Activated CD8-positive, alpha-beta T cell treated with anti-CD3 and anti-CD28 coated beads for 36 hours (primary cell): Measurements from ENCODE around the gene UBE2G2. TPM values are rescaled to one million over a fixed set of nuclear protein-coding genes. Genes with fewer than 3 reads are reported as not detected.
A peak's percentile ranks its signal among the peaks of the same experiment; 100 is the strongest.

Experiments used
- ATAC-seq: fragments of 200-7000 bp; cut with Tn5 transposase; one replicate; pipeline ENCODE4 v1.10.0; 2021; ENCODE audit warnings: mild to moderate bottlenecking, moderate library complexity
- CTCF ChIA-PET: fragments of 350-600 bp; sonication (Branson Sonifier 250); formaldehyde crosslinking; loops from one replicate; lab custom pipeline; 2021; ENCODE audit warnings: antibody characterized with exemption; lab: Charles Lee
- POLR2A ChIA-PET: fragments of 350-600 bp; sonication (Branson Sonifier 250); formaldehyde crosslinking; loops from one replicate; lab custom pipeline; 2021; ENCODE audit warnings: antibody characterized with exemption; lab: Charles Lee
- DNase-seq: peaks from one replicate; pipeline ENCODE4 v3.0.0-alpha.2; 2020
- H3K27ac Mint-ChIP-seq: one replicate; pipeline ENCODE4 v1.8.0; 2021; ENCODE audit warnings: mild to moderate bottlenecking, mixed read lengths
- H3K27me3 Mint-ChIP-seq: one replicate; pipeline ENCODE4 v1.8.0; 2021; ENCODE audit warnings: mixed read lengths
- H3K36me3 Mint-ChIP-seq: one replicate; pipeline ENCODE4 v1.8.0; 2021; ENCODE audit warnings: low read depth, mixed read lengths
- H3K4me1 Mint-ChIP-seq: one replicate; pipeline ENCODE4 v1.8.0; 2021; ENCODE audit warnings: low read depth, mixed read lengths
- H3K4me3 Mint-ChIP-seq: one replicate; pipeline ENCODE4 v1.8.0; 2021; ENCODE audit warnings: mild to moderate bottlenecking, moderate library complexity, mixed read lengths
- H3K9me3 Mint-ChIP-seq: one replicate; pipeline ENCODE4 v1.8.0; 2021; ENCODE audit warnings: mixed read lengths
- CTCF ChIP-seq: fragments of 200-600 bp; IDR thresholded peaks from one replicate; pipeline ENCODE4 v1.8.0; 2022; ENCODE audit warnings: antibody characterized with exemption, mild to moderate bottlenecking
- intact Hi-C: fragments of 100-400 bp; cut with micrococcal nuclease; formaldehyde crosslinking; loops from one replicate; pipeline ENCODE4 v1.10.0; 2022
- total RNA-seq, 2 experiments: library from RNA; stranded (reverse); gene quantifications; one replicate each; pipeline ENCODE4 v1.2.3, GENCODE V29; 2021

Gene UBE2G2
- 100 to 1,000 TPM; 113 to 115 TPM for total RNA-seq

- H3K4me1 Mint-ChIP-seq = peaks cover 51% of the 10 kb centered on the region
- H3K9me3 Mint-ChIP-seq = no peaks in the 10 kb centered on the region
- H3K27ac Mint-ChIP-seq = peak within 1 kb of the TSS; percentile 95
- intact Hi-C loops = loop anchor here (2.0 kb wide), 2 partner anchors 33 to 71 kb away; partner anchors contain the start of gene PTTG1IP
- TF ChIP-seq CTCF = peak; percentile 31
- H3K4me3 Mint-ChIP-seq = peak within 1 kb of the TSS; percentile 99
- DNase-seq (peak; percentile 84), ATAC-seq (peak; percentile 94)
- POLR2A ChIA-PET = interaction anchor here (0.6 to 3.0 kb wide), 10 partner anchors 8 to 135 kb away, joined by 3 to 16 read pairs (median 4); partner anchors contain the start of gene PTTG1IP
- no peaks in the 10 kb centered on the region for H3K27me3 Mint-ChIP-seq
- H3K36me3 Mint-ChIP-seq = peaks cover 73% of the 10 kb centered on the region
- CTCF ChIA-PET = interaction anchor here (0.7 to 4.3 kb wide), 28 partner anchors 8 to 328 kb away, joined by 3 to 58 read pairs (median 4); partner anchors contain the start of gene PTTG1IP
Measured at GRCh38 chr21:44801468-44802395, at the start of gene UBE2G2. Gene UBE2G2, minus strand, starts transcription at chr21:44801820. Its CDS starts 72 bp downstream, at chr21:44801748.

GRCh38 chr21:44850905-44851657 lies 49.5 kb upstream of the UBE2G2 start:
- Mint-ChIP-seq H3K36me3 (peaks cover 40% of the 10 kb centered on the region), H3K27me3 (no peaks in the 10 kb centered on the region), H3K4me1 (peaks cover 42% of the 10 kb centered on the region), H3K27ac (peak overlapping the region; percentile 38), H3K9me3 (no peaks in the 10 kb centered on the region), H3K4me3 (no peak overlapping the region)
- no peak for ATAC-seq
- ChIA-PET POLR2A (interaction anchor here (0.6 to 1.0 kb wide), 3 partner anchors 22 to 385 kb away, joined by 3 to 5 read pairs (median 3); partner anchors contain the start of gene UBE2G2), CTCF (interaction anchor here (1.0 to 1.5 kb wide), 2 partner anchors 58 to 287 kb away, joined by 3 read pairs; no protein-coding TSS in a partner anchor)
- TF ChIP-seq CTCF = no peak
- intact Hi-C loops = no loop called here
- no peak for DNase-seq

GRCh38 chr21:44850208-44850800 lies 48.7 kb upstream of the UBE2G2 start:
- peaks cover 40% of the 10 kb centered on the region for H3K36me3 Mint-ChIP-seq
- TF ChIP-seq CTCF = no peak
- ATAC-seq (no peak), DNase-seq (no peak)
- peaks cover 46% of the 10 kb centered on the region for H3K4me1 Mint-ChIP-seq
- intact Hi-C loops = no loop called here
- H3K27me3 Mint-ChIP-seq = no peaks in the 10 kb centered on the region
- ChIA-PET POLR2A (interaction anchor here (0.6 to 1.0 kb wide), 3 partner anchors 21 to 386 kb away, joined by 3 to 5 read pairs (median 3); partner anchors contain the start of gene UBE2G2), CTCF (interaction anchor here (1.0 to 1.5 kb wide), 2 partner anchors 57 to 288 kb away, joined by 3 read pairs; no protein-coding TSS in a partner anchor)
- H3K27ac Mint-ChIP-seq = no peak overlapping the region
- no peak overlapping the region for H3K4me3 Mint-ChIP-seq
- H3K9me3 Mint-ChIP-seq = no peaks in the 10 kb centered on the region

GRCh38 chr21:44849616-44850130 lies 48.1 kb upstream of the UBE2G2 start:
- H3K9me3 Mint-ChIP-seq = no peaks in the 10 kb centered on the region
- H3K4me3 Mint-ChIP-seq = no peak overlapping the region
- no peak for TF ChIP-seq CTCF
- H3K27me3 Mint-ChIP-seq = no peaks in the 10 kb centered on the region
- intact Hi-C loops = no loop called here
- ChIA-PET CTCF (interaction anchor here (0.8 kb wide), 1 partner anchor 49 kb away, joined by 4 read pairs; the partner anchor contains the start of gene UBE2G2), POLR2A (no interaction called here)
- ATAC-seq = no peak
- H3K36me3 Mint-ChIP-seq = peaks cover 34% of the 10 kb centered on the region
- no peak for DNase-seq
- H3K4me1 Mint-ChIP-seq = peaks cover 43% of the 10 kb centered on the region
- no peak overlapping the region for H3K27ac Mint-ChIP-seq
